Measurements from ENCODE around the gene MAGOH. TPM values are rescaled to one million over a fixed set of nuclear protein-coding genes. Genes with fewer than 3 reads are reported as not detected.

Gene MAGOH
- total RNA-seq, 1 donor from 2014 or later = 33.4 TPM

DNA sequence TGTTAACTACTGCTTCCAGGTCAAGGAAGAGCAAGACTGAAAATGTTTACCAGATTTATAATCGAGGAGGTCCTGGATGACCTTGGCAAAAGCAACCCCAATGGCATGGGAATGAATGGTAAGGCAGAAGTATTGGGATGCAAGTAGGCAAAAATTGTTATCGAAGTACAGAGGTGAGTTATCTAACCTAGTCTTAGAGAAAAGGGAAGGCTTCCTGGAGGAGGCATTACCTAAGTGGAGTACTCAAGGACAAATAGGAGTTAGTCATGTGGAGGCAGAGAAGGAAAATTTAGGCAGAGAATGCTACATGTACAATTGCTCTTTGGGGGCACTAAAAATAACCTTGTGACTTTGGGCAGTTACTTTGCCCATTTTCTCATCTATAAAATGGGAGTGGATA is 3.5 kb upstream of the MAGOH start:
- Histone ChIP-seq H3K27me3 (ENCODE audit: control insufficient read depth in 3 of 3, insufficient read depth in 3 of 3, low read length in 3 of 3) (no peaks in the 10 kb centered on the region), H3K27ac (ENCODE audit: low read depth, low read length) (no peak overlapping the region), H3K4me1 (ENCODE audit: control insufficient read depth in 3 of 3, insufficient read depth in 3 of 3, low read length in 3 of 3) (peaks cover 6 to 13% (median 11%) of the 10 kb centered on the region in 3 donors), H3K4me3 (ENCODE audit: low read length in 3 of 3) (no peak overlapping the region), H3K36me3 (ENCODE audit: control insufficient read depth in 3 of 3, insufficient read depth in 3 of 3, low read length in 3 of 3) (peaks cover 0 to 4% (median 0%) of the 10 kb centered on the region in 3 donors), H3K9me3 (ENCODE audit: control insufficient read depth in 3 of 3, low read length in 3 of 3) (no peaks in the 10 kb centered on the region), H3K9ac (ENCODE audit: low read depth in 1 of 3, low read length in 3 of 3) (no peak overlapping the region)

DNA sequence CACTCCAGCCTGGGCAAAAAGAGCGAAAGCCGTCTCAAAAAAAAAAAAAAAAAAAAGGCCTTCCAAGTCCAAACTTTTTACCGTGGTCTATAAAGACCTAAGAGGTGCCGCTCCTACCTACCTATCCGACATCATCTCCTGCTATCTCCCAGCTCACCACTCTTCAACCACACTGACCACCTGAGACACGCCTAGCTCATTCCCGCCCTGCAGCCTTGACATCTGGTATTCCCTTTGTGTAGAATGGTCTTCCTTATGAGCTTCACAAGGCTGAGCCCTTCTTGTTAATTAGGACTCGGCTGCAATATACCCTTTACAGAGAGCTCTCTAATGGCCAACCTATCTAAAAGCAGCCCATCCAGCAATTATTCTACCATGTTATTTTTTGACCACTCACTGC is 680 bp downstream of the MAGOH start:
- Histone ChIP-seq H3K4me1 (ENCODE audit: control insufficient read depth in 3 of 3, insufficient read depth in 3 of 3, low read length in 3 of 3) (peaks cover 12 to 20% (median 18%) of the 10 kb centered on the region in 3 donors), H3K9ac (ENCODE audit: low read depth in 1 of 3, low read length in 3 of 3) (peak overlapping the region; percentile 95 to 99 (median 98)), H3K27ac (ENCODE audit: low read depth, low read length) (peak overlapping the region; percentile 71), H3K36me3 (ENCODE audit: control insufficient read depth in 3 of 3, insufficient read depth in 3 of 3, low read length in 3 of 3) (peaks cover 14 to 35% (median 33%) of the 10 kb centered on the region in 3 donors), H3K9me3 (ENCODE audit: control insufficient read depth in 3 of 3, low read length in 3 of 3) (no peaks in the 10 kb centered on the region), H3K4me3 (ENCODE audit: low read length in 3 of 3) (peak overlapping the region; percentile 91 to 99 (median 97)), H3K27me3 (ENCODE audit: control insufficient read depth in 3 of 3, insufficient read depth in 3 of 3, low read length in 3 of 3) (no peaks in the 10 kb centered on the region)

DNA sequence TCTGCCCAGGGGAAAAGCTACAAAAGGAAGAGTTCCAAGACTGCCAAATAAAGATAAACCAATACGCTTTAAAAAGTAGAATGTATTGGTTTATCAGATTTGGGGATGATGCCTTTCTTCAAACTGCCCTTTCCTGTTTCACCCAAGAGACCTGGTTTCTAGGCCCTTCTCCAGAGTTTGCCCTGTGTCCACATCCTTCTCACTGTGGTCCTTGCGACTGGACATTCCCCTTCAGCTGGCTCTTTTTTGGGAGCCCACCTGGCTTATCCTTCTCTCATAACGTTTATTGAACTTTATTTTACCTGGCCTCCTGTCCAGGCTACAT is 17.4 kb downstream of the MAGOH start:
- H3K9me3 ChIP-seq (ENCODE audit: control insufficient read depth in 3 of 3, low read length in 3 of 3) = no peaks in the 10 kb centered on the region
- peaks cover 13 to 22% (median 15%) of the 10 kb centered on the region in 3 donors for H3K4me1 ChIP-seq (ENCODE audit: control insufficient read depth in 3 of 3, insufficient read depth in 3 of 3, low read length in 3 of 3)
- peak overlapping the region; percentile 96 for H3K27ac ChIP-seq (ENCODE audit: low read depth, low read length)
- peaks cover 14 to 27% (median 16%) of the 10 kb centered on the region in 3 donors for H3K36me3 ChIP-seq (ENCODE audit: control insufficient read depth in 3 of 3, insufficient read depth in 3 of 3, low read length in 3 of 3)
- peak overlapping the region; percentile 90 to 100 (median 100) for H3K4me3 ChIP-seq (ENCODE audit: low read length in 3 of 3)
- H3K27me3 ChIP-seq (ENCODE audit: control insufficient read depth in 3 of 3, insufficient read depth in 3 of 3, low read length in 3 of 3) = no peaks in the 10 kb centered on the region
- peak overlapping the region; percentile 92 to 99 (median 94) for H3K9ac ChIP-seq (ENCODE audit: low read depth in 1 of 3, low read length in 3 of 3)

DNA sequence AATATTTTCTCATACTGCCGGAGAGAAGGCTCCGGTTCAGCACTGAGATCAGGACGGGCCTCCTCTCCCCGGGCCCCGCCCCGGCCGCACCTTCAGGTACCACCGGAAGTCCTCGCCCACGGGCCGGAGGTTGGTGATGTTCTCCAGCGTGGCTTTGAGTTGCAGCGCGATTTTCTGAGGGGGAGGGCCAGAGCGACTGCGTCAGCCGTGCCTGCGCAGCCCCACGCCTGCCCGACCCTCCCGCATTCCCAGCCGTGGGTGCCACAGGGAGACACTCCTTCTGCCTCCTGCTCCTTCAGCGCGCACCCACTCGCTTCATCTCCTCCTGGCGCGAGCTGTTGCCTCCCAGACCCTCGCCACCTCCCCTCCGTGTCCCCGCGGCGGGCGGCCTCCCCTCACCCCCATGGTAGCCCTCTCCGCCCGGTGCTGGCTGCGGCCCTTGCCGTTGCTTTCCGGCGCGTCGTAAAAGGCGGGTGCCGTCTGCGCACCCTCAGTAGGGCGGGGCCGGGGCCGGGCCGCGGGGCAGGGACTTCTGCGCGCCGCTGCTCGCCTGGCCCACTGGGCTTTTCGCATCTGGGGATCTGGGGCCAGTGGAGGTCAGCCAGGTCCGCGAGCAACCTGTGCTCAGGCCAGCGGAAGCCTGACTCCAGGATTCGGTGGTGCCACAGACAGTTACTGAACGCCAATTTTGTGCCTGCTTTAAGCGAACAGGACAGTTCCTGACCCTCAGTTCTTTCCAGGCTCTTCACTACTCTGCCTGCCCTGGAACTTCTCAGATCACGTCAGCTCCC is 18.0 kb downstream of the MAGOH start, which contains the start of gene CZIB:
CZIB (minus strand) TSS at position 464 of the 791 bp plus-strand sequence; CDS start at position 405, 59 bp downstream.
- Histone ChIP-seq H3K9me3 (ENCODE audit: control insufficient read depth in 3 of 3, low read length in 3 of 3) (no peaks in the 10 kb centered on the region), H3K27me3 (ENCODE audit: control insufficient read depth in 3 of 3, insufficient read depth in 3 of 3, low read length in 3 of 3) (no peaks in the 10 kb centered on the region), H3K36me3 (ENCODE audit: control insufficient read depth in 3 of 3, insufficient read depth in 3 of 3, low read length in 3 of 3) (peaks cover 14 to 30% (median 19%) of the 10 kb centered on the region in 3 donors), H3K9ac (ENCODE audit: low read depth in 1 of 3, low read length in 3 of 3) (peak within 1 kb of the TSS; percentile 94 to 99 (median 96)), H3K27ac (ENCODE audit: low read depth, low read length) (peak within 1 kb of the TSS; percentile 96), H3K4me1 (ENCODE audit: control insufficient read depth in 3 of 3, insufficient read depth in 3 of 3, low read length in 3 of 3) (peaks cover 13 to 22% (median 15%) of the 10 kb centered on the region in 3 donors), H3K4me3 (ENCODE audit: low read length in 3 of 3) (peak within 1 kb of the TSS; percentile 90 to 100 (median 100))

DNA sequence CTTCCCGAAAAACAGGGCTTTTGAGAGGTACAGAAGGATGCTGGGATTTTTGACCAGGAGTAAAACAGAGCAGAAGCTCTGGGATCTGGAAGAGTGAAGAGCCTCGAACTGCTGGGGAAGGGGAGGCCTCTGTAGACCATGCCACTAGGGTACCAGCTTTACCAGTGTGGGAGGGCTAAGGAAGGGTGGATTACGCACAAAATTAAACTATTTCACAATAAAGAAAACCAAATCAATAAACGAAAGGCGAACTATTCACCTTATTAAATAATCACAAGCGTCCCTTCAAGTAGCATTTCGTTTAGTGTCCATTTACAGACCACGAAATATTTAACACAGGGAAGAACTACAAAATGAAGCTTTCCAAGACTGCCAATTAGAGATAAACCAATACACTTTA is 18.6 kb downstream of the MAGOH start:
- H3K4me1 ChIP-seq (ENCODE audit: control insufficient read depth in 3 of 3, insufficient read depth in 3 of 3, low read length in 3 of 3) = peaks cover 13 to 22% (median 15%) of the 10 kb centered on the region in 3 donors
- H3K4me3 ChIP-seq (ENCODE audit: low read length in 3 of 3) = peak overlapping the region; percentile 90 to 100 (median 100)
- H3K27ac ChIP-seq (ENCODE audit: low read depth, low read length) = peak overlapping the region; percentile 96
- no peaks in the 10 kb centered on the region for H3K27me3 ChIP-seq (ENCODE audit: control insufficient read depth in 3 of 3, insufficient read depth in 3 of 3, low read length in 3 of 3)
- no peaks in the 10 kb centered on the region for H3K9me3 ChIP-seq (ENCODE audit: control insufficient read depth in 3 of 3, low read length in 3 of 3)
- H3K36me3 ChIP-seq (ENCODE audit: control insufficient read depth in 3 of 3, insufficient read depth in 3 of 3, low read length in 3 of 3) = peaks cover 14 to 31% (median 23%) of the 10 kb centered on the region in 3 donors
- H3K9ac ChIP-seq (ENCODE audit: low read depth in 1 of 3, low read length in 3 of 3) = peak overlapping the region; percentile 94 to 99 (median 96)

DNA sequence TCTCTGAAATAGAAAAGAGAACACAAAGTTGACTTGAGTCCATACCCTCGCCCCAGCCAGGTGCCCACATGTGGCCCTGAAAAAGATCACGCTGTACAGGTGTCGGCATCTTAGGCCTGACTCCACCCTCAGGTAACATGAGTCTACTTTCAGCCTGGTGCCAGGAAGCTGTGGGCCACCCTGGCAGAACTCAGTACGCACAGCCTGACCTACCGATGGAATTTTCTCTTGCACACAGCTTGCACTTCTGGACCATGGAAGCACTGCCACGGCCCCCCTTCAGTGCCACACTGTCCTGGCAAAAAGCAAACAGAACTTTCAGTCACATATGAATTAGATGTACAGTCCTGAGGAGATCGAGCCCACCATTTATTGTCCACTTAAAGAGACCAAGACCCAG is 20.1 kb downstream of the MAGOH start:
- Histone ChIP-seq H3K27me3 (ENCODE audit: control insufficient read depth in 3 of 3, insufficient read depth in 3 of 3, low read length in 3 of 3) (no peaks in the 10 kb centered on the region), H3K27ac (ENCODE audit: low read depth, low read length) (no peak overlapping the region), H3K4me3 (ENCODE audit: low read length in 3 of 3) (no peak overlapping the region), H3K4me1 (ENCODE audit: control insufficient read depth in 3 of 3, insufficient read depth in 3 of 3, low read length in 3 of 3) (peaks cover 13 to 22% (median 15%) of the 10 kb centered on the region in 3 donors), H3K9ac (ENCODE audit: low read depth in 1 of 3, low read length in 3 of 3) (no peak overlapping the region), H3K36me3 (ENCODE audit: control insufficient read depth in 3 of 3, insufficient read depth in 3 of 3, low read length in 3 of 3) (peaks cover 23 to 46% (median 35%) of the 10 kb centered on the region in 3 donors), H3K9me3 (ENCODE audit: control insufficient read depth in 3 of 3, low read length in 3 of 3) (no peaks in the 10 kb centered on the region)

DNA sequence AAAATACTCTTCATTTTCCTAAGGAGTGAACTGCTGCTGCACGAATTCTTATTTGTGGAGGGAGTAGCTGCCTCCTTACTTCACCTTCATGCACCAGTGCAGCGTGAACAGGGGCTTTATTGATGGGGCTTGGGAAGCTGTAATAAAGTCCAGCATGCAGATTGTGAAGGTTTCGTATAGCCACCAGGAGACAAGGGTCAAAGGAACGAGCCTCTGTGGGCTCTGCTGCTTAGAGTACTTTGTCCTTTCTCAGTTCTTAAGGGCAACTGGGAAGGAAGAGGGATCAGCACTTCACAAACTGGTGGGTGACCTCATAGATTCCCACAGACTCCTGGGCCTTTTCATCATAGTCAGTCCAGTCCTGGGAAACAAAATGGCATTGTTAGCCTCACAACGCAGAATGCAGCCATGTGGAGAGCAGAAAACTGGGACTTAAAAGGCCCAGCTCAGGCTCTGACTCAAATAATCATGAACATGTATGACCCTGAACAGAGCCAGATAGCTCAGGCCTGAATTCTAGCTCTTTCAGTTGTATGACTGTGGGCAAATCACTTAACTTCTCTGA is 23.9 kb downstream of the MAGOH start:
- Histone ChIP-seq H3K4me3 (ENCODE audit: low read length in 3 of 3) (no peak overlapping the region), H3K9ac (ENCODE audit: low read depth in 1 of 3, low read length in 3 of 3) (no peak overlapping the region), H3K27me3 (ENCODE audit: control insufficient read depth in 3 of 3, insufficient read depth in 3 of 3, low read length in 3 of 3) (no peaks in the 10 kb centered on the region), H3K27ac (ENCODE audit: low read depth, low read length) (no peak overlapping the region), H3K36me3 (ENCODE audit: control insufficient read depth in 3 of 3, insufficient read depth in 3 of 3, low read length in 3 of 3) (peaks cover 43 to 76% (median 60%) of the 10 kb centered on the region in 3 donors), H3K4me1 (ENCODE audit: control insufficient read depth in 3 of 3, insufficient read depth in 3 of 3, low read length in 3 of 3) (peaks cover 2 to 6% (median 3%) of the 10 kb centered on the region in 3 donors), H3K9me3 (ENCODE audit: control insufficient read depth in 3 of 3, low read length in 3 of 3) (no peaks in the 10 kb centered on the region)

DNA sequence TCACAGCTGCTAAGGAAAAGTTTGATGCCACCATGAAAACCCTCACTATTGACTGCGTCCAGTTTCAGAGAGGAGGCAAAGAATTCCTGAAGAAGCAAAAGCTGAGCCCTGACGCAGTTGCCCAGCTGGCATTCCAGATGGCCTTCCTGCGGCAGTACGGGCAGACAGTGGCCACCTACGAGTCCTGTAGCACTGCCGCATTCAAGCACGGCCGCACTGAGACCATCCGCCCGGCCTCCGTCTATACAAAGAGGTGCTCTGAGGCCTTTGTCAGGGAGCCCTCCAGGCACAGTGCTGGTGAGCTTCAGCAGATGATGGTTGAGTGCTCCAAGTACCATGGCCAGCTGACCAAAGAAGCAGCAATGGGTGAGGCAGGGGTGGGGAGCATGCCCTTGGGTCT is 27.4 kb downstream of the MAGOH start:
- peaks cover 39 to 77% (median 64%) of the 10 kb centered on the region in 3 donors for H3K36me3 ChIP-seq (ENCODE audit: control insufficient read depth in 3 of 3, insufficient read depth in 3 of 3, low read length in 3 of 3)
- no peaks in the 10 kb centered on the region for H3K27me3 ChIP-seq (ENCODE audit: control insufficient read depth in 3 of 3, insufficient read depth in 3 of 3, low read length in 3 of 3)
- H3K4me1 ChIP-seq (ENCODE audit: control insufficient read depth in 3 of 3, insufficient read depth in 3 of 3, low read length in 3 of 3) = no peaks in the 10 kb centered on the region
- no peak overlapping the region for H3K27ac ChIP-seq (ENCODE audit: low read depth, low read length)
- H3K9me3 ChIP-seq (ENCODE audit: control insufficient read depth in 3 of 3, low read length in 3 of 3) = peaks cover 0 to 2% (median 0%) of the 10 kb centered on the region in 3 donors
- no peak overlapping the region for H3K9ac ChIP-seq (ENCODE audit: low read depth in 1 of 3, low read length in 3 of 3)
- H3K4me3 ChIP-seq (ENCODE audit: low read length in 3 of 3) = no peak overlapping the region

DNA sequence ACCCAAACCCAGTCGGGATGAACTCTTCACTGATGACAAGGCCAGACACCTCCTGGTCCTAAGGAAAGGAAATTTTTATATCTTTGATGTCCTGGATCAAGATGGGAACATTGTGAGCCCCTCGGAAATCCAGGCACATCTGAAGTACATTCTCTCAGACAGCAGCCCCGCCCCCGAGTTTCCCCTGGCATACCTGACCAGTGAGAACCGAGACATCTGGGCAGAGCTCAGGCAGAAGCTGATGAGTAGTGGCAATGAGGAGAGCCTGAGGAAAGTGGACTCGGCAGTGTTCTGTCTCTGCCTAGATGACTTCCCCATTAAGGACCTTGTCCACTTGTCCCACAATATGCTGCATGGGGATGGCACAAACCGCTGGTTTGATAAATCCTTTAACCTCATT is 28.0 kb downstream of the MAGOH start:
- Histone ChIP-seq H3K36me3 (ENCODE audit: control insufficient read depth in 3 of 3, insufficient read depth in 3 of 3, low read length in 3 of 3) (peaks cover 40 to 73% (median 65%) of the 10 kb centered on the region in 3 donors), H3K9ac (ENCODE audit: low read depth in 1 of 3, low read length in 3 of 3) (no peak overlapping the region), H3K9me3 (ENCODE audit: control insufficient read depth in 3 of 3, low read length in 3 of 3) (peaks cover 0 to 2% (median 0%) of the 10 kb centered on the region in 3 donors), H3K27me3 (ENCODE audit: control insufficient read depth in 3 of 3, insufficient read depth in 3 of 3, low read length in 3 of 3) (no peaks in the 10 kb centered on the region), H3K4me1 (ENCODE audit: control insufficient read depth in 3 of 3, insufficient read depth in 3 of 3, low read length in 3 of 3) (no peaks in the 10 kb centered on the region), H3K4me3 (ENCODE audit: low read length in 3 of 3) (no peak overlapping the region), H3K27ac (ENCODE audit: low read depth, low read length) (no peak overlapping the region)

DNA sequence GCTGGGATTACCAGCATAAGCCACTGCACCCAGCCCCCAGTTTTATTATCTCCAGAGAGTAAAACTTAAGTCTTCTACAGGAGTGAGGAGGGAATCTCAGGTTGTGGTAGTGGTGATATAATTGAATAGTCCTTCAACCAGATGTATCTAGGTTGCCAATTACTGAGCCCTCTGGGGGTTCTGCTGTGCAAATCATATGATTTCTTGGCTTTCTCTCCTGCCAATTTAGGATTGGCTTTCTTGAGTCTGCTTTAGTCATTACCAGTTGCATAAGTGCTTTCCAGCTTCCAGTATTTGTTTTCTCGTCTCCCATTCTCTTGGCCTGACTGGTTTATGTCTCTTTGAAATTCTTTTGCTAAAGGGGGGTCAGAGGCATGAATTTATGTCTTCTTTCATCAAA is 30.6 kb downstream of the MAGOH start:
- no peaks in the 10 kb centered on the region for H3K4me1 ChIP-seq (ENCODE audit: control insufficient read depth in 3 of 3, insufficient read depth in 3 of 3, low read length in 3 of 3)
- no peak overlapping the region for H3K9ac ChIP-seq (ENCODE audit: low read depth in 1 of 3, low read length in 3 of 3)
- H3K27ac ChIP-seq (ENCODE audit: low read depth, low read length) = no peak overlapping the region
- no peak overlapping the region for H3K4me3 ChIP-seq (ENCODE audit: low read length in 3 of 3)
- peaks cover 0 to 2% (median 0%) of the 10 kb centered on the region in 3 donors for H3K9me3 ChIP-seq (ENCODE audit: control insufficient read depth in 3 of 3, low read length in 3 of 3)
- H3K36me3 ChIP-seq (ENCODE audit: control insufficient read depth in 3 of 3, insufficient read depth in 3 of 3, low read length in 3 of 3) = peaks cover 38 to 72% (median 61%) of the 10 kb centered on the region in 3 donors
- H3K27me3 ChIP-seq (ENCODE audit: control insufficient read depth in 3 of 3, insufficient read depth in 3 of 3, low read length in 3 of 3) = no peaks in the 10 kb centered on the region

Measured in skeletal muscle tissue (tissue), 4 donors.